HUES48 (cell line): ENCODE data around the gene DIAPH1.

Experiments used
- H3K27ac ChIP-seq: one replicate; pipeline ENCODE4 v1.7.0; 2013; ENCODE audit warnings: low read depth, low read length, inconsistent platforms
- H3K27me3 ChIP-seq: 2 replicates; pipeline ENCODE4 v1.6.1; 2013; ENCODE audit warnings: mild to moderate bottlenecking, low read length; ENCODE audit not compliant: control insufficient read depth, insufficient read depth
- H3K36me3 ChIP-seq: 2 replicates; pipeline ENCODE4 v1.6.1; 2013; ENCODE audit warnings: low read length; ENCODE audit not compliant: control insufficient read depth, insufficient read depth
- H3K4me1 ChIP-seq: 2 replicates; pipeline ENCODE4 v1.6.1; 2013; ENCODE audit warnings: mild to moderate bottlenecking, low read length; ENCODE audit not compliant: control insufficient read depth, insufficient read depth
- H3K4me3 ChIP-seq: 2 replicates; pipeline ENCODE4 v1.5.1; 2013; ENCODE audit warnings: mild to moderate bottlenecking, low read depth, low read length
- H3K9ac ChIP-seq: 2 replicates; pipeline ENCODE4 v1.6.1; 2013; ENCODE audit warnings: mild to moderate bottlenecking, low read depth, low read length, moderate library complexity
- H3K9me3 ChIP-seq: 2 replicates; pipeline ENCODE4 v1.6.1; 2013; ENCODE audit warnings: low read length; ENCODE audit not compliant: control insufficient read depth, insufficient read depth

DIAPH1 gene

GRCh38 chr5:141596867-141597266 is 21.9 kb downstream of the DIAPH1 start:
- Histone ChIP-seq H3K4me3 (no peak overlapping the region), H3K27me3 (no peaks in the 10 kb centered on the region), H3K27ac (no peak overlapping the region), H3K9me3 (no peaks in the 10 kb centered on the region), H3K9ac (no peak overlapping the region), H3K4me1 (no peaks in the 10 kb centered on the region), H3K36me3 (no peaks in the 10 kb centered on the region)

GRCh38 chr5:141590127-141590526 is 28.7 kb downstream of the DIAPH1 start:
- Histone ChIP-seq H3K4me1 (no peaks in the 10 kb centered on the region), H3K9me3 (no peaks in the 10 kb centered on the region), H3K9ac (no peak overlapping the region), H3K36me3 (peaks cover 27% of the 10 kb centered on the region), H3K27ac (no peak overlapping the region), H3K4me3 (no peak overlapping the region), H3K27me3 (no peaks in the 10 kb centered on the region)

GRCh38 chr5:141586246-141586645 is 32.6 kb downstream of the DIAPH1 start:
- Histone ChIP-seq H3K36me3 (peaks cover 62% of the 10 kb centered on the region), H3K27ac (no peak overlapping the region), H3K27me3 (no peaks in the 10 kb centered on the region), H3K4me1 (no peaks in the 10 kb centered on the region), H3K9ac (no peak overlapping the region), H3K9me3 (no peaks in the 10 kb centered on the region), H3K4me3 (no peak overlapping the region)

GRCh38 chr5:141585594-141585993 is 33.2 kb downstream of the DIAPH1 start:
- H3K4me3 ChIP-seq: no peak overlapping the region
- no peaks in the 10 kb centered on the region for H3K4me1 ChIP-seq
- H3K9me3 ChIP-seq: no peaks in the 10 kb centered on the region
- peaks cover 68% of the 10 kb centered on the region for H3K36me3 ChIP-seq
- no peaks in the 10 kb centered on the region for H3K27me3 ChIP-seq
- H3K9ac ChIP-seq: no peak overlapping the region
- no peak overlapping the region for H3K27ac ChIP-seq

GRCh38 chr5:141574122-141574510 is 44.7 kb downstream of the DIAPH1 start:
- H3K9me3 ChIP-seq: no peaks in the 10 kb centered on the region
- no peaks in the 10 kb centered on the region for H3K27me3 ChIP-seq
- no peak overlapping the region for H3K27ac ChIP-seq
- H3K9ac ChIP-seq: no peak overlapping the region
- peaks cover 87% of the 10 kb centered on the region for H3K36me3 ChIP-seq
- no peak overlapping the region for H3K4me3 ChIP-seq
- no peaks in the 10 kb centered on the region for H3K4me1 ChIP-seq

- Histone ChIP-seq H3K9ac (no peak overlapping the region), H3K36me3 (peaks cover 87% of the 10 kb centered on the region), H3K4me1 (peaks cover 5% of the 10 kb centered on the region), H3K4me3 (no peak overlapping the region), H3K27me3 (no peaks in the 10 kb centered on the region), H3K27ac (no peak overlapping the region), H3K9me3 (no peaks in the 10 kb centered on the region)
Measured at GRCh38 chr5:141573489-141574121, 45.2 kb downstream of the DIAPH1 start.

- Histone ChIP-seq H3K9me3 (no peaks in the 10 kb centered on the region), H3K4me1 (peaks cover 6% of the 10 kb centered on the region), H3K9ac (no peak overlapping the region), H3K36me3 (peaks cover 73% of the 10 kb centered on the region), H3K27ac (no peak overlapping the region), H3K27me3 (no peaks in the 10 kb centered on the region), H3K4me3 (no peak overlapping the region)
Measured at GRCh38 chr5:141570655-141571054, 48.1 kb downstream of the DIAPH1 start.

- Histone ChIP-seq H3K27me3 (no peaks in the 10 kb centered on the region), H3K36me3 (peaks cover 67% of the 10 kb centered on the region), H3K4me1 (peaks cover 12% of the 10 kb centered on the region), H3K27ac (peak overlapping the region; percentile 3), H3K4me3 (no peak overlapping the region), H3K9me3 (no peaks in the 10 kb centered on the region), H3K9ac (no peak overlapping the region)
Measured at GRCh38 chr5:141567513-141568117, 51.2 kb downstream of the DIAPH1 start.

- no peaks in the 10 kb centered on the region for H3K9me3 ChIP-seq
- H3K9ac ChIP-seq: no peak overlapping the region
- H3K4me1 ChIP-seq: peaks cover 14% of the 10 kb centered on the region
- H3K4me3 ChIP-seq: no peak overlapping the region
- no peaks in the 10 kb centered on the region for H3K27me3 ChIP-seq
- peak overlapping the region; percentile 29 for H3K27ac ChIP-seq
- H3K36me3 ChIP-seq: peaks cover 53% of the 10 kb centered on the region
Measured at GRCh38 chr5:141565826-141566570, 52.8 kb downstream of the DIAPH1 start.

GRCh38 chr5:141564216-141564692 is 54.5 kb downstream of the DIAPH1 start:
- peaks cover 28% of the 10 kb centered on the region for H3K4me1 ChIP-seq
- H3K9ac ChIP-seq: peak overlapping the region; percentile 54; the same call in 1 of the 2 replicates
- no peaks in the 10 kb centered on the region for H3K27me3 ChIP-seq
- H3K9me3 ChIP-seq: no peaks in the 10 kb centered on the region
- no peak overlapping the region for H3K4me3 ChIP-seq
- H3K27ac ChIP-seq: peak overlapping the region; percentile 79
- peaks cover 43% of the 10 kb centered on the region for H3K36me3 ChIP-seq
